Measurements from ENCODE around the gene DHRS7C.

DNA sequence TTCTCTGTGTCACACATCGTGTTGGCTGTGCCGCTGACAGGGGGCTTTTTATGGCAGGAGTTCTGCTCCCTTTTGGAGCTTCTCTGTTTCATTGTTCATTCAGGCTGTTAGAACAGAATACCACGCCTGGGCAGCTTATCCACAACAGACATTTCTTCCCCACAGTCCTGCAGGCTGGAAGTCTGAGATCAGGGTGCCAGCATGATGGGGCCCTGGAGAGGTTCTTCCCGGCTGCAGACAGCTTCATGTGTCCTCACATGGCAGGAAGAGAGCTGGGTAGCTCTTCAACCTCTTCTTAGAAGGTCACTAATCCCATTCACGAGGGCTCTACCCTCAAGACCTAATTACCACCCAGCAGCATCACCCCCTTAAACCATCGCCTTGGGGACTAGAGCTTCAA is 65.1 kb downstream of the DHRS7C start:
- no peak for TF ChIP-seq POLR2A (IDR thresholded peaks at IDR 0.05; ENCODE audit: extremely low read depth, insufficient read length)
- TF ChIP-seq, protein P1, sequence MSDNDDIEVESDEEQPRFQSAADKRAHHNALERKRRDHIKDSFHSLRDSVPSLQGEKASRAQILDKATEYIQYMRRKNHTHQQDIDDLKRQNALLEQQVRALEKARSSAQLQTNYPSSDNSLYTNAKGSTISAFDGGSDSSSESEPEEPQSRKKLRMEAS (IDR thresholded peaks at IDR 0.05; ENCODE audit: low read depth, low read length): no peak
